SIG-M5 (cell line): ENCODE results near the gene GSTO2.

ENCODE experiments used
- DNase-seq: peaks from one replicate; lab custom pipeline; 2025; lab: John Stamatoyannopoulos, UW

The GSTO2 gene

GRCh38 chr10:104281694-104282093 is 12.7 kb downstream of the GSTO2 start:
- no peak for DNase-seq

GRCh38 chr10:104284846-104285245 is 15.9 kb downstream of the GSTO2 start:
- no peak for DNase-seq

- DNase-seq, result no peak
Observed at GRCh38 chr10:104286939-104287338, 18.0 kb downstream of the GSTO2 start.

GRCh38 chr10:104288355-104288754 is 19.4 kb downstream of the GSTO2 start:
- DNase-seq, result no peak

DNA sequence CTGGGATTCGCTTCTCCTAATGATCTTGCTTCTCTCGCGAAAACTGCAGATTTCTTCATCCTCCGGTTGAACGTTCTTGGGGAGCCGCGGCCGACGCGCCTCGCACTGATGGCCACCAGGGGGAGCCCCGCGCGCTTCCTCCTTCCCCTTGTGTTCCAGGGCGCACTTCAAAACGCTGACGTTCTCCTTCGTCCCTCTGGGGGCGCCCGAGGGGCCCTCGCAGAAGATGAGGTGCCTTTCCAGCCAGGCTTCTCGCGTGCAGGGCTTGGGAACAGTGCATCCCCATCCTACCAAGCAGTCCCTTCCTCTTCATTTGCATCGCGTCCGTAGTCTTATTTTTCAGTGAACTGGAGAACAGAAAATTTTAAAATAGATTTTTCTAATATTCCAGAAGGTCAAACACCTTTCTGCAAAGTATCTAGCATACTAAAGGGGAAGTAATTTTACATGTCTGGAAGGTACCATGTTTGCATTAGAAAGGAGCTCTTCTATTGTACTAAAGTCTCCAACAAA is 22.5 kb downstream of the GSTO2 start:
- no peak for DNase-seq

DNA sequence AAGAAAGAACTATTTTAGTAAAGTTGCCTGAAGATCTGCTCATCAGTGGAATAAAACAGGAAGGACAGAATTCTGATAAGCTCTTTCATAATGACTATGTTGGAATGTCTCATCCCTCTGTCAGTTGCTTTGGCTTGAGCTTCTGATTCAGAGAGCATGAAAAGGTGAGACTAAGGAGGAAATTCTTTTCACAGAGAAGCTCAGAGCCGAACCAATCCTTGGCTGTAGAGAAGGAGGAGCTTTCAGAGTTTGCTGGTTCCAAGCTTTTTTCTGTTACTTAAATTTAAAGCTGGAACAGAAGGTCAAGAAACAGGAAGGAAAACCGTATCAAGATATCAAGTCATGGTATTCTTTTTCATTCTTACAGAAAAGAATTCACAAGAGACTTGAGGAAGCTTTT is 24.0 kb downstream of the GSTO2 start:
- no peak for DNase-seq

GRCh38 chr10:104293781-104294321 is 24.9 kb downstream of the GSTO2 start:
- no peak for DNase-seq

DNA sequence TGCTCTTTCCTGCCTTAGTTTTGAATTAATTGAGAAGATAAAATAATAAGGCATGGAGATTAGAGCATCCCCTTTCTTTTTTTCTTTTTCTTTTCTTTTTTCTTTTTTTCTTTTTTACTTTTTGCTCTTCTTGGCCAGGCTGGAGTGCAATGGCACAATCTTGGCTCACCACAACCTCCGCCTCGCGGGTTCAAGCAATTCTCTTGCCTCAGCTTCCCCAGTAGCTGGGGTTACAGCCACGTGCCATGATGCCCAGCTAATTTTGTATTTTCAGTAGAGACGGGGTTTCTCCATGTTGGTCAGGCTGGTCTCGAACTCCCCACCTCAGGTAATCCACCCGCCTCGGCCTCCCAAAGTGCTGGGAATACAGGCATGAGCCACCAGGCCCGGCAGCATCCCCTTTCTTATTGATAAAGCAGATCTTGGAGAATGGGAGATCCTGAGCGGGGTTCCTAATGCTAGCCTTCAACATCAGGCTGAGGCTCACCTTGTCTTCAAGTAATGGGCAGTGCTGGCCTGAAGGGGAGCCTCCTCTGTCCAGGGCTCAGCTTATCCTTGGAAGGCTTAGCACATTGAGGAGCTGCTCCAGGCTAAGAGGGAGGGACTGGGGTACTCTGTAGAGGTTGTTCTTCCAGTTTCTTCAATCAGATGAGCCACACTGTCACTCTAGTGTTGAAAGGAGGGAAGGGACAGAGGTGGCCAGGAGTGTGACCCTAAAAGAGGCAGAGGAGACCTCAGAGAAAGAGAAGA is 27.9 kb downstream of the GSTO2 start:
- DNase-seq, result no peak

- DNase-seq, result no peak
Observed at GRCh38 chr10:104297697-104298660, 29.0 kb downstream of the GSTO2 start.

DNA sequence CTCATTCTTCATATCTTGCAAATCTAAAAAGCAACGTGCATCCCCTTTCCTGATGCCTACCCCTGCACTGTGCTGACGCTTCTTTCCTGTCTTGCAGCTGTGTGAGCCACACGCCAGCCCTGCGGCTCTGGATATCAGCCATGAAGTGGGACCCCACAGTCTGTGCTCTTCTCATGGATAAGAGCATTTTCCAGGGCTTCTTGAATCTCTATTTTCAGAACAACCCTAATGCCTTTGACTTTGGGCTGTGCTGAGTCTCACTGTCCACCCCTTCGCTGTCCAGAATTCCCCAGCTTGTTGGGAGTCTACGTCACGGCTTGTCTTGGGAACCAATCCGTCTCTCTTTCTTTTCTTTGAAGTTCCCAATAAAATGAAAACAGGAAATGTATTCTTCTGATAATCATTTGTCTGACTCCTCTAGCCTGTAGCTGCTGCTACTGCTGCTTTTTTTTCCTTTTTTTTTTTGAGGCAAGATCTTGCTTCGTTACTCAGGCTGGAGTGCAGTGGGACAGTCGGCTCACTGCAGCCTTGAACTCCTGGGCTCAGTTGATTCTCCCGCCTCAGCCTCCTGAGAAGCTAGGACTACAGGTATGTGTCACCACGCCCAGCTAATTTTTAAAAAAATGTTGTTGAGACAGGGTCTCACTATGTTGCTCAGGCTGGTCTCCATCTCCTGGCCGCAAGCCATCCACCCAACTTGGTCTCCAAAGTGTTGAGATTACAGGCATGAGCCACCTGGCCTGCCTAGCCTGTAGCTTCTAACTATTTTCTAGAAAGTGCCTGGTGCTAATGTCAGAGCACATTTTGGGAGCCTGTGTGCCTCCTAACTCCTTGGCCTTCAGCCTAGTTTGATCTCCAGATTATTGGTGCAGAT is 30.3 kb downstream of the GSTO2 start:
- DNase-seq, result no peak

DNA sequence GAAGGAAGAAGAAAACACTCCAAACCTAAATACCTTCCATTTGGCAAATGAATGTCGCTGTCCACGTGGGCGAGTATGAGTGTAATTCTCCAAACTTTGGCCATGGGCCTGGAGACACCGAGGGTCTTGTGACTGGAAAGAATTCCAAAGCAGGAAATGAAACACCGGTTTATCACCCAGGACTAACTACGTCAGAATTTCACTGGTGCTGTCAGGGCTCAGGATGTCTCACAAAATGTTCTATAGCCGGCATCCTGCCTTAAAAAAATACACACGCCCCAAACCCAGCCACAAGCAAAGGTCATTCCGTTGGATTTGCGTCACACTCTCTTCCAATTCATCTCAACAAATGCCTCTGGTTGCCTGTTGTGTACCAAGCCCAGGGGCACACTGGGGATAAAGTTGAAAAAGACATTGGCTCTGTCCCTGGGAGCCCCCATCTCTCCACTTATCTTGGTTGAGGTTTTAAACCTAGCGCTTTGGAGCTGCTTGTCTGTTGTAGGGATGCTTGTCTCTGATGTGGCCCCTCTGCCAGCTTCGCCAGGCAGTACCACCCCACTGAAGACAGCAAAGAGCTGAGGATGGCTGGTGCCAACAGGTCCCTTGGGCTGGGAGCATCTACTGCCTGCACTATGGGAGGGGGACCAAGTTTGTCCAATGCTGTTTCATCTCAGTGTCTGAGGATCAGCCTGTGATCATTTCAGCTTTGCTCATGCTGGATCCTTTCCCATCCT is 31.2 kb downstream of the GSTO2 start:
- DNase-seq, result no peak

GRCh38 chr10:104300736-104301292 is 31.8 kb downstream of the GSTO2 start:
- DNase-seq, result no peak

DNA sequence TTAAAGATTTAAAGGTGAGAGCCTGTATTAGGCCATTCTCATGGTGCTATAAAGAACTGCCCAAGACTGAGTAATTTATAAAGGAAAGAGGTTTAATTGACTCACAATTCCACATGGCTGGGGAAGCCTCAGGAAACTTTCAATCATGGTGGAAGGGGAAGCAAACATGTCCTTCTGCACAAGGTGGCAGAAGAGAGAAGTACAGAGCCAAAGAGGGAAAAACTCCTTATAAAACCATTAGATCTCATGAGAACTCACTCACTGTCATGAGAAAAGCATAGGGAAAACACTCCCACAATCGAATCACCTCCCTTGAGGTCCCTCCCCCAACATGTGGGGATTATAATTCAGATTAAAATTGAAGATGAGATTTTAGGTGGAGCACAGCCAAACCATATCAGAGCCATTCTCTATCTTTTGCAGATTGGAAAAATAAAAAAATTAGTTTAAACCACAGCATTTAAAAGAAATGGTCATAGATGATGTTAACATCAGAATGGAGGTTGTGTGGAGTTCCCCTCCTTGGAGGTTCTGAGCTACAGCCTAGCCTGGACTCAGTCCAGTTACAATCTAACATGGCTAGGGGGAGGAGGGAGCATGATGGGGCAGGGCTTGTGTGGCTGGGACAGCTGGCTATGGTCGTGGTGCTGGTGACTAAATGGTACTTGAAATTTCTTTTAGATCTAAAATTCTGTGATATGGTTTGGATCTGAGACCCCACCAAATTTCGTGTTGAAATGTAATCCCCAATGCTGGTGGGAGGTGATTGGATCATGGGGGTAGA is 33.1 kb downstream of the GSTO2 start:
- DNase-seq, result no peak

GRCh38 chr10:104303594-104304355 is 34.8 kb downstream of the GSTO2 start:
- no peak for DNase-seq

DNA sequence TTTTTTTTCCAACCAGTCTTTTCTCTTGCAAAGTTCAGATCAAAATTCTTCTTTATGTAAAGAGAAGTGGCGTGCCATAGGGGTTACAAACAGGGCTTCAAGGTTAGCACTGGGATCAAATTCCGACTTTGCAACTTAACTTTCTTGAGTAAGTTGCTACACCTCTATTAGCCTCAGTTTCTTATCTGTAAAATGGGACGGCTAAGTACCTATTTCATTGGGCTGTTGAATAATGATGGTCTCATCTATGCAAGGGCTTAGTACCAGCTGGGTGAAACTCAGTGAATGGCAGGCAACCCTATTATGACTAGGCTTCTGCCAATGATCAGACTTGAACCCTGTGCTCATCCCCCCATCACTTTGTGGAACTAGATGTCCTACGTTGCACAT is 35.4 kb downstream of the GSTO2 start:
- no peak for DNase-seq

DNA sequence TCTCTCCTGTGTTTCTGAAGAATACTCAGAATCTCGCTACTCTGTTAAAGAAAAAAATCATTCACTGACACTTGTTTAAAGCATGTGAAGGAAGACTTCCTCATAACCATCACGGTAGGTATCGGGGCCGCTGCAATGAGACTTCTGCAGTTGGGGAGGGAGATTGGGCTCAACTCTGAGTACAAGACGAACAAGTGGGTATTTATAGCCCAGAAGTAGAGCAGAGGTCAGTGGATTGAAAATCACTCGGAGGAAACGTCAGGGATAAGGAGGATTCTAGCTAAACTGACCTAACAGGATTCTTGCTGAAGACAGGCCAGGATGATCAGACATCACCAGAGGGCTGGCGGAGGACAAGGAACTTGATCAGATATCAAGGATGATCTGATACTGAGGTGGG is 35.9 kb downstream of the GSTO2 start:
- DNase-seq, result no peak

DNA sequence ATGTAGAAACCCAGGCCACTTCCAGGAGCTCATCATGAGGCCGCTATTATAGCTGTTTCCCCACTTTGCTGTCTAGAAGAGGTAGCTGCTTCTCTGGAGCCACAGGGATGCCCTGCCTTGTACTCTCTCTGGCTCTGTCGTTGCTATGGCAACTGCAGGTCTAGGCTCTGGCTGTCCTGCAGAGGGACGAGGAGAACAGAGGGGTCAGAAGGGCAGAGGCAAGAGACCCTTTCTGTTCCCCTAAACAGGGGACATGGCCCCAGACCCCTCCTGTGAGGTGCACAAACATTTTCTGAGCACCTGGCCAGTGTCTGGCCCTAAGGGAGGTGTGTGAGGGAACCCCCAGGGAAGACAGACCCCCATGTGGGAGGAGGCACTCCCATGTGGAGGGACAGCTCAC is 37.9 kb downstream of the GSTO2 start:
- DNase-seq, result no peak

DNA sequence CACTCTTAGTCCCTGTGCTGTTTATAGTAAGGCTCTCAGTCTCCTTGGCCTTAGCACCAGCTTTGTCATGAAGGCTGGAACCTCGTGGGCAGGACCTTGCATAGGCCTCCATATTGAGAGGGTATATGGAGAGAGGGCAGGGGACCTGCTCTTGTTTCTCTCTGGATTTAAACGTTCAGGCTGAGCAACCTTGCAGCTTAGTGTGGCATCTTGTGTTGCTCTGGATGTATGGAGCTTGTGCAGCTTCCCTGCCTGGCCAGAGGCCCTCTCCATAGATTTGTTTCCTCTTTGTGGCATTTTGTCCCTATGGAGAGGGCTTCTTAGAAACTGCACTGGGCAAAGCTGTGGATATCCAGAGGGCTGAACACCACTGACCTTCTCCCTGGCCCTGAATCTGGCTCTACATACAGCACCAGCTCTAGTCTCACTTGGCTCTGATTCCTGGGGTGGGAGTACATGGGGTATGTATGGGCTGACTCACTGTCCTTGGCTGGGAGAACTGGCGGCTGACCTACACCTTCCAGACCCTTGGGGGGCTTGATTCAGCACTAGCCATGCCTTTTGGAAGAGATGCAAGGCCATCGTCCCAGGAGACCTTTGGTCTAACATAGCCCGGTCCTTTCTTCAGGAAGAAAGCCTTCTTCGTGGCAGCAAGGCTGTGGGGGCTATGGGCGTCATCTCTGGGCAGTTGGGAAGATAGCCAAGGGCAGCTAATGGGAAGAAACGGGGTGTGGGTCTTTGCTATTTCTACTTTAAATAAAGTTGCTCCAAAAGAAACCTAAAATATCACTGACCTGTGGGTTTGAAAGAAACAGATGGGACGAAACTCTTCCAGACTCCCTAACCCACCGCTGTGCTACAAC is 38.8 kb downstream of the GSTO2 start:
- DNase-seq, result no peak
